HG02642 (cell line): ENCODE measurements around the gene CELF2.

ENCODE experiments used
- ATAC-seq: cut with Tn5 transposase; IDR thresholded peaks from one replicate; pipeline ENCODE4 v1.9.1; 2021; ENCODE audit warnings: mild to moderate bottlenecking; ENCODE audit not compliant: unreplicated experiment, poor library complexity

The CELF2 gene

DNA sequence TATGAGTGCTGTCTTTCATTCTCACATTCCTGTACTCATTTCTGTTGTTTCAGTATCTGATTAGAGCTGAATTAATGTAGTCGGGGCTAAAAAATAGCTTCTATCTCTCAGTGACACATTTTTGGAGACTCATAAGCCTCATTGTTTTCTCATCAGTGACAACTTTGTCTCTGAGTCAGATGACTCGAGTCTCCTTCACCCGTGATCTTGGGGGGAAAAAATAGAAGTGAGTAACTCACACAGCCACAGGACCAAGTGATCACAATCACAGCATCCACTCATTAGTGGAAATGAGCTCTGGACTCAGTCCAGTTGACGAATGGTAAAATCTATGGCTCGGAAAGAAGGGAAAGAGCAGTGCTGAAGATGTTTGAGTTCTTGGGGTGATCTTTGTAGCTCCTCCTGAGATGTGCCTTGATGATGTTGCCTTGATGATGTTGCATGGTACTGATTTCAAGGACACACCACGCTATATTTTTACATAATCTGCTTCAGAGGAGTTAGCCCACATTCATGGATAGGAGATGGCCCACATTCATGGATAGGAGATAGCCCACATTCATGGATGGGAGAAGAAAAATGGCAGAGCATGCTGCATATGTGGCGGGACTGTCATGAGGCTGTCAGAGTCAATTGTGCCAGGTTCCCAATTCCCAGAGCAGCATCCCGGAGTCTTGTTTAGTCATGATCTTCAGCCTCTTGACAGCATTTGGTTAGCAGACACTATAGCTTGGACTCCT is 214.7 kb downstream of the CELF2 start:
- peak; percentile 31 for ATAC-seq

DNA sequence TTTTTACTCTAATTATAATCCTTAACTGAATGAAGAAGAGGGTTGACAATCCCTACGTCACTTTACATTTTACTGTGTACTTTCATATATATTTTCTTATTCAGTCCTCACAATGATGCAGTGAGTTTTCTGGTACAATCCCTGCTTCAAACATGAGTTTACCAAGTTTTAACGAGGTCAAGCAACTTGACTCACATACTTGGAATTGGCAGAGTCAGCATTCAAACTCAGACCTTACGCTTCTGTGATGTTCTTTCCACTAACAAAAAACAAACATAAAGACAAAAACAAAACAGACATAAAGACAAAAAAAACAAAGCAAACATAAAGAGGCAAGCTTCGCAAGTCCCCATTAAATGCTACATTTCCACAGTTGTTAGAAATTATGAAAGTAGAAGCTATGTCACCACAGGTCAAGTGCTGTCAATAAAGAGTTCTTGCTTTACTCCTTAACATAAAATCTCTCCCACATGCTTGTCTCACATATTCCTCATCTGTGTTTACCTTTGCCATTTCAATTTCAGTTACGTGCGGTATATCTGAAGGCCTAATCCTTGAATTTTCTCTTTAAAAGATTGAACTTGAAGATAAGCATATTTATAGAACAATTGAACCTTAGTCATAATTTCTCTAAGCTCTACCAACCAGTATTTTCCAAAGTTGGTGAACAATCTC is 217.3 kb downstream of the CELF2 start:
- ATAC-seq, result no peak

GRCh38 chr10:11235771-11236170 is 218.1 kb downstream of the CELF2 start:
- ATAC-seq, result peak; percentile 31

DNA sequence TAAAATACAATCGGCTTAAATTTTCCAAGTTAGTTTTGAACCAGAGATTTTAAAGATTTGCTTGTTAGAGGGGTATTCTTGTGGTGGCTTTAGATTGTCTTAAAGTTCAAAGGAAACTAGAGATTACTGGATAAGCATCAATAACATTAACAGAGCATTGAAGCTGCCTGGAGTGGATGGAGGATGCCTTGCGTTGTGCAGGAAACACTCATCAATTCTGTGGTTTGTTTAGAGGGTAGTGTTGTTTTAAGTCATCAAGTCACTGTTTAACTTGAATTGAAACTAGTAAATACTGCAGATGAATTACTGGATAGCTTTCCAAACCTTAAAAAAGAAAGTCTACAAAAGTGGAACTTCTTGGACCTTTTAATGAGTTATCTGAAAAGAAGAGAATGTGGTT is 218.6 kb downstream of the CELF2 start:
- peak; percentile 69 for ATAC-seq

GRCh38 chr10:11237571-11237970 is 219.9 kb downstream of the CELF2 start:
- ATAC-seq, result peak; percentile 30

DNA sequence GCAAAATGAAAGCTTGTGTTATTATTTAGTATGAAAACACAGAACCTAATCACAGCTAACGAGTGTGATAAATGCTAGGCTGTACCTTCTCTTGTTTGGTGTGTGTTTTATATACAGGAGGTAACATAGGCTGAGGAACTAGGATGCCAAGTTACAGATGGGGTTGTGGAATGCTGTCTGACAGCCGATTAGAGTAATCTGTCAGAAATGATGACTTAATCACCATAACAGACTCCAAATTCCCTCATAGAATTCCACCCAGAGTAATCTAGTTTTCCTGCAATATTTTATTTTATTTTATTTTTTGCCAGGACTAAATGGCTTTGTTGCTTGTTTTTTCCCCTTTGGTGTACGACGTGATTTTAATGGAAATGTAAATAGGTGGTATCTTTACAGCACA is 221.2 kb downstream of the CELF2 start:
- no peak for ATAC-seq

GRCh38 chr10:11240641-11241040 is 223.0 kb downstream of the CELF2 start:
- no peak for ATAC-seq

DNA sequence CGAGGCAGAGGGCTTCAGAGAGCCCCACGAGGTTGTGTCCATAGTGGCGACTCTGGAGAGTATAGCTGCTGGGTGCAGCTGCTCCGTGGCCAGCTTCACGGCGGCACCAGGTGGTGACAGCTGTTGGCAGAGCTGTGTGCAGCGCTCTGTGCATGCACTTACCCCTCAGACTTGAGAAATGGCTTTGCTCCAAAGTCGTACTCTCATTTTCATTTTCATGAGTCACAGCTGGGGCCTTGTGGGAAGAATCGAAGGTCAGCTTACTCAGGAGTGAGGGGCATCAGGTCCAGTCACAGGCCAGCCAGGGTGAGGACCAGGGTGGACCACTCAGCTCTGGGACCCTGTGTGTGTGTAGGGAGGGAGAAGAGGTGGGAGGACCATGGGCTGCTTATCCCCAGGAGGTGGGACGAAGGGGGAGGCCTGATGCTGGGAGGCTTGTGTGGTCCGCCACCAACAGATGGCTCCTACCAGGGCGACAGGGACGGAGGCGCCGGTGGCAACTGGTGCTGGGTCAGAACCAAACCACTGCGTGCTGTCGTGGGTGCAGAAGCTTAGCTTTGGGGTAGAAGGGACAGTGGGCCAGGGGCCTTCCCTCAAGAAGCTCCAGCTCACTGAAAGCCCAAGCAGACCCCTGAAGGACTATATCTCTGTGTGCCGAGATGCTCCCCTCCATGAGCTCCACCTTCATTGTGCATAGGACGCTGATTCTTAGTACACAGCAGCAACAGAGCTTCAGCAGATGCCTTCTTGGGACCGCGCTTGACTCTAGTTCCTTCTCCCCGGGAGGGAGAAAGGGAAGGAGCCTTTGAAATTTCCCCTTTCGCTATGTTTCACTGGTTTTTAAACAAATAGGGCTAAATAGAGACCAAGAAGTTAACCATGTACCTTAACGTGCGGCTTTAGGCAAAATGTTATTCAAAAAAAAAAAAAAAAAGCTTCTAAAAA is 225.0 kb downstream of the CELF2 start:
- ATAC-seq, result peak; percentile 64

GRCh38 chr10:11243425-11244222 is 226.0 kb downstream of the CELF2 start:
- peak; percentile 4 for ATAC-seq

DNA sequence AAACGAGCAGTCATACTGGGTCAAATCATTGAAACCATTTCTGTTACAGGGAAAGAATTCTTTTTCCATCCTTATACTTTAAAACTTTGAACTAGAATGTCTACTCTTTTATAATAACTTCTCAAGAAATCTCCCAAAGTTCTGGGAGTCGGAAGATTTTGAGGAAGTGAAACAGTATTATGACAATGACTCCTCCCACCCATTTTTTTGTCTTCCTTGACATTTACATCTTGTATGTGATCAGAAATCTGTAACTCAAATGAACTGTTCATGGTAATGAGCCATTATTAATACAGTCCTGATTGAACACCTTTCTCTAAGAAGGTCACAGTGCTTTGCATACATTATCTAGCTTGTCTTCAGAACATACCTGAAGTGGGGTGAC is 227.4 kb downstream of the CELF2 start:
- no peak for ATAC-seq

- peak; percentile 47 for ATAC-seq
Measured at GRCh38 chr10:11245510-11245909, 227.8 kb downstream of the CELF2 start.

GRCh38 chr10:11245981-11246590 is 228.4 kb downstream of the CELF2 start:
- no peak for ATAC-seq

DNA sequence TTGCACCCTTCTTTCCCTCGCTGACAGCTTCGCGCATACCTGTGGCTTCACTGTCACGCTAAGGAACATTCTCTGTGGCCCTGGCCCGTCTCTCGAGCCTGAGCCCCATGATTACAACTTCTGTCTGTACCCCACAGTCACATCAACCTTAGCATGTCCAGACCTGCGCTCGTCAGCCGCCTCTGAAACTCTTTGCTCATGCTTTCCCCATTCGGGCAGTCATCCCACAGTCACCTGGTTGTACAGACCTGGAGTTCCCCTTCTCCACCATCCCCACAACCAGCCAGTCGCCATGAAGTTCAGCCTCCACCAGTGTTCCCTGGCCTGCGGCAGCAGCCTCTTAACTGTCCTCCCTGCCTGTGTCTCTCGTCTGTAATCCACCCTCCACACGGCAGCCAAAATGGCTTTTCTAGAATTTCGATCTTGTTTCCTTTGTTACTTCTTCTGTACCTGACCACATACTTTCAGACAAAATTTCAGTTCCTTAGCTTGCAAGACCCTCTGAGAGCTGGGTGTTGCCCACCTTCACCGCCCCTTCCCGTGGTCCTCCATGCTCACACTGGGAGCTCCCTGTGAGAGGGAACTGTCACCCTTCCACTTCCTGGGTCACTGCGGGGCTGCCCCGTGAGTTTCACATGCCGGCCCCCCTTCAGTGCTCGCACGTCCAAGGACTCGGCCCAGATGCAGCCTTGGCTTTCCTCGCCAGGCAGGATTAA is 229.2 kb downstream of the CELF2 start:
- ATAC-seq, result peak; percentile 8

DNA sequence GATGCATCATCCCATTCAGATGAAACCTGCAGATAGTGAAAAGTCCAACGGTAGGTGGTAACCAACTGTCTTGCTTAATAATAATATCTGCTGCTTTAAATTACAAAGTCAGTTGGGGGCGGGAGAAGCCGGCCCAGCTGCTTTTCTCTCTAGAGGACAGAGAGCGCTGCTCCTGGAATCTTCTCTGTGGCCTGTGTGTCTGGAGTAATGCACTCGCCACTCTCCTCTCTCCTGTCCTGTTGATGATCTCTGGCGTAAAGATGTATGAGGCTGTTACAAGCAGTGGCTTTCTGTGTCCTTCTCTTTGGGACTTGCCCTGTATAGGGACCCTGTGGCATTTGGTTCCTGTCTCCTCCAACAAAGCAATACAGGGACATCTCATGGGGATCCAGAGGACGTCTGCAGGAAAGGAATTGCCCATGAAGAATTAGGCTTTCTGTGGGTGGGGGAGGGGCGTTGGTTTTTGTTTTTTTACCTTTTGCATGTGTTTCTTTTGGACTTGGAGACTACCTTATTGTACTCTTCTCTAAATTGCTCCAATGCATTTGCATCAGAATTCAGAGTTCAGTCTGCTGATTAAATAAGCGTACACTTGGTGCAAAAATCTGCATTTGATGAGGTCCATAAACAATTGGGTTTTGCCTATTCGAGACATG is 231.6 kb downstream of the CELF2 start:
- ATAC-seq, result no peak

GRCh38 chr10:11249808-11250195 is 232.1 kb downstream of the CELF2 start:
- ATAC-seq, result no peak

DNA sequence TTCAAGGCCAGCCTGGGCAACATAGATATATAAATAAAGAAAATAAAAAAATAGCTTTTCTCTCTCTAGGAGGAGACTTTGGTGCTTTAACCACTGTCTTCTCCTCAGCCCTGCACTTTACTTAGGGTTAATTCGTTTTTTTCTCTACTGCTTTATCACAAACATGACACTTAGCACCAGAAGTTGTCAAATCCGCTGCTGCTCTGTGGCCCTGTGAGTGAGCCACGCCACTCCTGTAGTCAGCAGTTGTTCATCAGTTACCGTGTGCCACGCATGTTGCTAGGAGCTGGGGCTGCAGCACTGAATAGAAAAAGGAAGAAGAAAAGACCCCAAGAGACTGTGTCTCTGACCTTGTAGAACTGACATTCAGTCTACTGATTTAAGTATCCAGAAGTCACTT is 232.6 kb downstream of the CELF2 start:
- ATAC-seq, result no peak

- no peak for ATAC-seq
Measured at GRCh38 chr10:11252887-11253286, 235.2 kb downstream of the CELF2 start.

DNA sequence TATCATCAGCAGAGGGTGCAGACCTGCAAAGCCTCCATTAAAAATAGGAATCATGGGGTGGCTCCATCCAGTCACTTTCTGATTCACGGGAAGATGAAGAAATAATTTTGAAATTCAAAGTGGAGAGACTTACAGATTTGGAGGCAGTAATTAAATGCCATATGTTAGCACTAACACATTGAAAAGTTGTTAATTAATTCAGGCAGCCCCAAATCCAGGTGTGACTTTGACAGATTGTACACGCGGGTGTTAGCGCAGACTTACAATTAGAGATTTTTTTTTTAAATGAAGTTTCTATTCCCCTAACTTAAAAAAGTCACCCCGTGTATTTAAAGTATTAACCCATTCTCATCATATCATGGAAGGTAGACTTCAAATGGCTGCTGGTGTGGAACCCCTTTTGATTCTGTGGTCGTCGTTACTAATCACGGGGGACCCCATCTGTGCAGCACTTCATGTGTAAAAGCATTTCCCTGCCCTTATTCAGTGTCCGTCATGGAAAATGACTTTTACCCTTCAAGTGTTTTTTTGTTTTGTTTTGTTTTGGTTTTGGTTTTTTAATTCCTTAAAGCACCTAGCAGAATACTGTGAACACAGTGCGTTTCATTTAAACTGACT is 235.8 kb downstream of the CELF2 start:
- no peak for ATAC-seq
